SK-N-MC (cell line): ENCODE data around the gene DOCK10.

Experiments
- EZH2 ChIP-seq: fragments of 200-600 bp; sonication (generic); IDR thresholded peaks from one replicate; pipeline ENCODE4 v1.6.1; 2017; ENCODE audit warnings: antibody characterized with exemption
- FOXP2 ChIP-seq: optimal IDR thresholded peaks from 2 replicates; pipeline ENCODE3; 2011; ENCODE audit warnings: mild to moderate bottlenecking, moderate library complexity; ENCODE audit not compliant: insufficient read depth; ENCODE audit errors: extremely low read length, control extremely low read depth
- POLR2AphosphoS5 ChIP-seq: IDR thresholded peaks from 2 replicates; pipeline ENCODE4 v1.6.1; 2012; ENCODE audit warnings: mild to moderate bottlenecking, low read depth, low read length, borderline replicate concordance

DNA sequence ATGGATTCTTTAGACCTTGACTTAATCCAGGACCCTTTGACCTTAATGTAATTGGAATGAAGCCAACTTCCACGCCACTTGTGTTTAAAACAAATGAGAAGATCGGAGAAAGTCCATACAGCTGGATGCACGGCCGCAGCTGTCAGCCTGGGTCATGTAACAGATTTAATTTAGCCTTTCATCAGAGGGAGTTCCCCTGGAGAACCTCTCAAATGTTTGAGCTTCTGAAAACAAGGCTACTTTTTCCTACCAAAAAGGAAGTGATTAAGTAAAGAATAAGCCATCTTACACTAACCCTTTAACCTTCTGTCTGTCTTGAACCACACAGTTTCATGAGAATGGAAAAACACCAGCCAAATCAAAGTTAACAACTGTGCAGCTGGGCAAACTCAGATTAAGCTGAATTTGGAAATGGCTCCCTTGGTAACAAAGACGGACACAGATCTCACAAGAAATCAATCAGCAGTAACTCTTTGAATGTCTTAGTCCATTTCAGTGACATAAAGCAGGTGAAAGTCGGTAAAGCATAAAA, 103.6 kb downstream of the DOCK10 start:
- TF ChIP-seq POLR2AphosphoS5 (no peak), EZH2 (no peak), FOXP2 (no peak)
